ENCODE measurements around the gene ADAM10. TPM values are rescaled to one million over a fixed set of nuclear protein-coding genes. Genes with fewer than 3 reads are reported as not detected.

The ADAM10 gene
- total RNA-seq, 4 donors from 2014 or later, result 112 to 157 (median 116) TPM

DNA sequence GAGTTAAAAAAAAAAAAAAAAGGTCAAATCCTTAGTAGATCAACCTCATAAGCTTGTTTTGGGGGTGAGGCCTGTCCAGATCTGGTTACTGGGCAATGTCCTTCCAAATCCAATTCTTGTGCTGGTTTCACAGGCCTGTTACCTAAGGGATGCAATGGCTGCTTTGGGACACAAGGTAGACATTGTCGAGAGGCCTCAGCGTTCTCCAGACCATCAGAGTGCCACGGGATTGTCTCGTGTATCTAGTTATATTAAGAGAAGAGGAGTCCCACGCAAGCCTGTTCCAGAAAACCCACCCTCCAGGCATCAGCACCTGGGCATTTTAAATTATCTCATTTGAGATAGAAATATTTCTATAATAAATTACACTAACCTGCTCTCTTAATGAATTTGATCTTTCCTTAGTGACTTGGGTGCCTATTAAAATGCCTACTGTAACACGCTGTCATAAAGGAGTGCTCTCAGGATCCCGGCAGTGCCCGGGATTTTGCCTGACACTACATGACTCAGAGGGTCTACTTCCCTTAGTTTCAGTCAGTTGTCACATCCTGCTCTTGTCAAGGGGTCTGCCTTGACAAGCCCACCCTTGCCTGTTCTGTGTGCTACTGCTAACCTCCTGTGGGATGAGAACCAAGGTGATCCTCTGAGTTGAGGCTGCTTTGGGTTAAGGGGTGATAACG lies 201.7 kb downstream of the ADAM10 start:
- intact Hi-C loops (cut with DNase I), result no loop called here
- DNase-seq, result no peak
- Histone ChIP-seq H3K27me3 (no peaks in the 10 kb centered on the region), H3K4me3 (replicated peaks in 1 of 3) (no peak overlapping the region), H3K9me3 (no peaks in the 10 kb centered on the region), H3K36me3 (no peaks in the 10 kb centered on the region), H3K4me1 (peaks cover 0 to 22% of the 10 kb centered on the region in 2 donors), H3K27ac (no peak overlapping the region)
- 97 to 100% methylated on average over 9 of the region's 9 CpGs for WGBS, 2 donors
- TF ChIP-seq, protein P1, sequence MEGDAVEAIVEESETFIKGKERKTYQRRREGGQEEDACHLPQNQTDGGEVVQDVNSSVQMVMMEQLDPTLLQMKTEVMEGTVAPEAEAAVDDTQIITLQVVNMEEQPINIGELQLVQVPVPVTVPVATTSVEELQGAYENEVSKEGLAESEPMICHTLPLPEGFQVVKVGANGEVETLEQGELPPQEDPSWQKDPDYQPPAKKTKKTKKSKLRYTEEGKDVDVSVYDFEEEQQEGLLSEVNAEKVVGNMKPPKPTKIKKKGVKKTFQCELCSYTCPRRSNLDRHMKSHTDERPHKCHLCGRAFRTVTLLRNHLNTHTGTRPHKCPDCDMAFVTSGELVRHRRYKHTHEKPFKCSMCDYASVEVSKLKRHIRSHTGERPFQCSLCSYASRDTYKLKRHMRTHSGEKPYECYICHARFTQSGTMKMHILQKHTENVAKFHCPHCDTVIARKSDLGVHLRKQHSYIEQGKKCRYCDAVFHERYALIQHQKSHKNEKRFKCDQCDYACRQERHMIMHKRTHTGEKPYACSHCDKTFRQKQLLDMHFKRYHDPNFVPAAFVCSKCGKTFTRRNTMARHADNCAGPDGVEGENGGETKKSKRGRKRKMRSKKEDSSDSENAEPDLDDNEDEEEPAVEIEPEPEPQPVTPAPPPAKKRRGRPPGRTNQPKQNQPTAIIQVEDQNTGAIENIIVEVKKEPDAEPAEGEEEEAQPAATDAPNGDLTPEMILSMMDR (IDR thresholded peaks at IDR 0.05), result no peak
- TF ChIP-seq POLR2A (IDR thresholded peaks at IDR 0.05), result no peak

DNA sequence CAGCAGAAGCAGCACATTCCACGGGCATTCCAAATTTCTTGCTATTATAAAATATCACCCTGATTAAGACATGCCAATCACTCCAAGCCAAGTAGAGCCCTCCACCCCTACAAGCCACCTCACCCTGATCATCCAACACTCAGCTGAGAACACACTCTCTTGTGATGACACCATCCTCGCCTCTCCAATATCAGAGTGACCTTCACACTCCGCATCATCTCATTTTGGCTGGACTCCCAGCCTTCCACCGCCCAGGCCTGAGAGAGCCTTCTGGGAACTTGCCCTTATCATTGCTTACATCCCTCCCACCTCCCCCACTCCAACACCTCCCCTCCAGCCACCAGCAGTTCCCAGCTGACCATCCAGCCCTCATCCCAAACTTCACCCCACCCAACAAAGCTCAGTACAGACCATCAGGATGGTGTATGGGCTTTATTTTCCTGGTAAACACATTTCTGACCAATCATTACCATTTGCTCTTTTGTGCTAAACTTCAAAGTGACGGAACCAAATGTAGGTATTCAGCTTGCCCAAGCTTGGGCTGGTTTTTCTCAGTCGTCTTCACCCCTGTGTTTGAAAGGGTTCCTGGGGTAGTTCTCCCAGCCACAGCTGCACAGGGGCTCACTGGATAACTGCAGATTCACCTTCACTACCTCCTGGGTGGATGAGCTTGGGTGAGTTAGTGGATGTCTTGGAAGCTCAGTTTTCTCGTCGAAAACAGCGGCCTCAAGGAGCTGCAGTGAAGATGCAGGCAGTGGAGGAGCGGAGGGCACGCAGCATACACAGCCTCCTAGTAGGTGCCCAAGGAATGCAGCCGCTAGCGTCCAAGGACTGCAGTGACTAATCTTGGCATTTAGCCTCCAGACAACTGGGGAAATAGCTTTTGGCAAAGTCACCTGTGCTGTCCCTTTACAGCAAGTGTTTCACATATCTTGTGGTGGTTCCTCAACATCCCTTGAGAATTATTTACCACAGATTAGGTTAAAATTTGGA lies 202.6 kb downstream of the ADAM10 start:
- 61 to 67% methylated on average over 9 to 13 of the region's 13 CpGs for WGBS, 2 donors
- no peaks in the 10 kb centered on the region for H3K27me3 ChIP-seq
- TF ChIP-seq, protein P1 (IDR thresholded peaks at IDR 0.05), result no peak
- TF ChIP-seq POLR2A (IDR thresholded peaks at IDR 0.05), result no peak
- no peaks in the 10 kb centered on the region for H3K9me3 ChIP-seq
- peak overlapping the region in 2 of 3 donors; percentile 23 to 54 for H3K27ac ChIP-seq
- peak; percentile 72 to 81 for DNase-seq
- intact Hi-C loops (cut with DNase I), result no loop called here
- no peaks in the 10 kb centered on the region for H3K36me3 ChIP-seq
- H3K4me3 ChIP-seq (replicated peaks in 1 of 3), result no peak overlapping the region
- peaks cover 0 to 16% of the 10 kb centered on the region in 2 donors for H3K4me1 ChIP-seq

DNA sequence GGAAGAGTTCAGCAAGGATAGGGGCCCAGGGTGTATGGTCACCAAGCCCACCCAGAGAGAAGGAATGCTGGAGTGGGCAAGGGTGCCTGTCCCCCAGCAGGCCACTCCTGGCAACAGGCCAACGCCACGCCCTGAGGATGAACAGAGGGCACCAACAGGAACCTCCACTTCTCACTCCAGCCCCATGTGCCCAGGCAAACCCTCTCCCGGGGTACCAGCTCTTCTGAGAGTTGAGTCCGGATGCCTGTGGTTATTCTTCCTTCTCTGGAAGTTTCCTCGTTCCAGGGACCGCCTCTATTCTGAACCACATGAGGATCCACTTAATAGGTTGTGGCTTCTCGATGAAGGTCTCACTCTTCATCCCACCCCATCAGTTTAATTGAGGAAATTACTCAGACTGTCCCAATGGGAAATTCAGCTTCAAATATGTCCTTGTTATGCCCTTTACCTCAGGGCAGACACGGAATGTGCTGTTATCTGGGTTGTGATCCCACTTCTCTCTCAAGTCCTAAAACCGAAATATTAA lies 203.4 kb downstream of the ADAM10 start:
- TF ChIP-seq, protein P1 (IDR thresholded peaks at IDR 0.05), result no peak
- no peak for TF ChIP-seq POLR2A (IDR thresholded peaks at IDR 0.05)
- no peak overlapping the region for H3K4me3 ChIP-seq (replicated peaks in 1 of 3)
- no peak for DNase-seq
- 89 to 93% methylated on average over 7 to 9 of the region's 9 CpGs for WGBS, 2 donors
- H3K9me3 ChIP-seq, result no peaks in the 10 kb centered on the region
- intact Hi-C loops (cut with DNase I), result no loop called here
- no peaks in the 10 kb centered on the region for H3K36me3 ChIP-seq
- H3K4me1 ChIP-seq, result peaks cover 0 to 16% of the 10 kb centered on the region in 2 donors
- H3K27me3 ChIP-seq, result no peaks in the 10 kb centered on the region
- peak overlapping the region in 1 of 3 donors; percentile 54 for H3K27ac ChIP-seq

DNA sequence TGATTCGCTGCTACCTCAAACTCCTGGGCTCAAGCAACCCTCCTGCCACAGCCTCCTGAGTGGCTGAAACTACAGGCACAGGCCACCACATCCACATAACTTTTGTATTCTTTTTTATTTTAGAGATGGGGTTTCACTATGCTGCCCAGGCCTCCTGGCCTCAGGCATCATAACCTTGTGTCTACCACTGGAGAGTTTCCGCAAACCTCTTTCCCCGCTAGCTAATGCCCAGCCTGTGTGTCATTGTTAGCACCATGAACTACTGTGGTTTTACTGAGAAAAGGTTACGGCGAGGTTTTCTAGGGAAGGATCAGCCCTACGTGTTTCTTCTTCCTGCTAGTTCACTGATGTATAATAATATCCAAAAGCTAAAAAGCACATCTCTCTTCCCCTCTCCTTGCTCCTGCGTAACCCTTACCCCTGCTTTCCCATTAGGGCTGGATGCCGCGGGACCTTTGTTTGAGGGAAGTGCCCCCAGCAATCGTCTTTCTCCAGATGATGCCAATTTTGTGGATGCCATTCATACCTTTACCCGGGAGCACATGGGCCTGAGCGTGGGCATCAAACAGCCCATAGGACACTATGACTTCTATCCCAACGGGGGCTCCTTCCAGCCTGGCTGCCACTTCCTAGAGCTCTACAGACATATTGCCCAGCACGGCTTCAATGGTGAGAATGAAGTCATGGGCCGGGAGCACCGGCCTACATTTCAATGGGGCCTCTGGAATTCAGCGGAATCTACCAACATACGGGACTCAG lies 204.0 kb downstream of the ADAM10 start:
- Histone ChIP-seq H3K36me3 (no peaks in the 10 kb centered on the region), H3K27me3 (no peaks in the 10 kb centered on the region), H3K9me3 (no peaks in the 10 kb centered on the region), H3K27ac (no peak overlapping the region), H3K4me3 (replicated peaks in 1 of 3) (no peak overlapping the region), H3K4me1 (peaks cover 0 to 16% of the 10 kb centered on the region in 2 donors)
- no peak for DNase-seq
- TF ChIP-seq, protein P1 (IDR thresholded peaks at IDR 0.05), result no peak
- TF ChIP-seq POLR2A (IDR thresholded peaks at IDR 0.05), result no peak
- intact Hi-C loops (cut with DNase I), result no loop called here
- WGBS, 2 donors, result 97 to 98% methylated on average over 18 of the region's 18 CpGs
